H1 (cell line): ENCODE results near the gene BRAP. TPM values are rescaled to one million over a fixed set of nuclear protein-coding genes. Genes with fewer than 3 reads are reported as not detected.
A peak's percentile ranks its signal among the peaks of the same experiment; 100 is the strongest.

ENCODE experiments used
- BCL11A ChIP-seq, 2 experiments: IDR thresholded peaks; one replicate each; pipeline ENCODE4 v1.6.1; 2011; ENCODE audit warnings: low read depth in 2 of 2, low read length in 2 of 2, mild to moderate bottlenecking in 2 of 2
- CBX8 ChIP-seq: fragments of 300-800, 300-1000 bp; sonication (generic); IDR thresholded peaks from 2 replicates; pipeline ENCODE4 v1.7.1; 2016; ENCODE audit warnings: low read depth, low read length, borderline replicate concordance
- CEBPB ChIP-seq: IDR thresholded peaks from 2 replicates; pipeline ENCODE4 v1.6.1; 2012; ENCODE audit warnings: low read depth, low read length
- CREB1 ChIP-seq: IDR thresholded peaks from 2 replicates; pipeline ENCODE4 v1.6.1; 2012; ENCODE audit warnings: inconsistent platforms
- EGR1 ChIP-seq: IDR thresholded peaks from 2 replicates; pipeline ENCODE4 v1.6.1; 2011; ENCODE audit warnings: low read depth, low read length, borderline replicate concordance
- EP300 ChIP-seq, 2 experiments: IDR thresholded peaks; 1 replicate in 1 of 2; 2 replicates in 1 of 2; pipeline ENCODE4 v1.6.1; 2011 to 2012; ENCODE audit warnings: low read depth in 2 of 2, low read length in 2 of 2, mild to moderate bottlenecking in 2 of 2, borderline replicate concordance in 1 of 2, inconsistent platforms in 1 of 2, moderate library complexity in 1 of 2
- EZH2 ChIP-seq: fragments of 200-600 bp; sonication (generic); IDR thresholded peaks from 2 replicates; pipeline ENCODE4 v1.7.1; 2012; ENCODE audit warnings: low read depth, mild to moderate bottlenecking, moderate library complexity, low read length, inconsistent platforms; ENCODE audit not compliant: severe bottlenecking
- RFX5 ChIP-seq: IDR thresholded peaks from 2 replicates; pipeline ENCODE4 v1.6.1; 2011; ENCODE audit warnings: low read depth, low read length, improper control_type of control experiment, borderline replicate concordance
- RXRA ChIP-seq: IDR thresholded peaks from 2 replicates; pipeline ENCODE4 v1.6.1; 2011; ENCODE audit warnings: low read depth, mild to moderate bottlenecking, low read length, moderate library complexity; ENCODE audit not compliant: insufficient read depth
- SIRT6 ChIP-seq: IDR thresholded peaks from one replicate; pipeline ENCODE4 v1.7.1; 2012; ENCODE audit warnings: low read length, inconsistent platforms
- SIX5 ChIP-seq: IDR thresholded peaks from 2 replicates; pipeline ENCODE4 v1.6.1; 2011; ENCODE audit warnings: mild to moderate bottlenecking, low read depth, low read length
- TAF1 ChIP-seq: IDR thresholded peaks from 2 replicates; pipeline ENCODE4 v1.6.1; 2011; ENCODE audit warnings: mild to moderate bottlenecking, low read depth, low read length
- TAF7 ChIP-seq: optimal IDR thresholded peaks from 2 replicates; pipeline ENCODE3; 2011; ENCODE audit warnings: low read depth, mild to moderate bottlenecking, inconsistent platforms, low read length, moderate library complexity, borderline replicate concordance
- polyA plus RNA-seq, 7 experiments: library from polyadenylated mRNA; depleted of rRNA in 3 of 7; stranded (reverse) in 5 of 7; unstranded in 2 of 7; fragments of >200 nt in 5 of 7; fragments of 200-250 nt in 2 of 7; gene quantifications; 1 replicate in 5 of 7; 2 replicates in 1 of 7; 4 replicates in 1 of 7; pipeline versions ENCODE4 v1.2.1 to v1.2.3, GENCODE V29; 2011 to 2013; ENCODE audit warnings: missing spikeins in 2 of 7, mixed read lengths in 2 of 7
- total RNA-seq: library from RNA; stranded (reverse); fragmentation: NEBNext Ultra II Directional; extraction: Animal tissue kit (Norgen Biotek cat#: 25700); gene quantifications from 2 replicates; pipeline ENCODE4 v1.2.1, GENCODE V29; 2021

Gene BRAP
- total and polyA plus RNA-seq, 2 of the 8 experiments (the other 6 are each of a cell fraction or from before 2014, with no cell fraction given), result 12.8 to 22.2 TPM

- no peak for TF ChIP-seq EP300 (IDR thresholded peaks at IDR 0.05; ENCODE audit: borderline replicate concordance in 1 of 2, low read depth in 2 of 2, low read length in 2 of 2)
- no peak for TF ChIP-seq EZH2
- peak; percentile 95 for TF ChIP-seq TAF1
- no peak for TF ChIP-seq EGR1
- TF ChIP-seq BCL11A (IDR thresholded peaks at IDR 0.05; ENCODE audit: low read depth in 2 of 2, low read length in 2 of 2), result no peak
- no peak for TF ChIP-seq CEBPB
- no peak for TF ChIP-seq SIRT6
- no peak for TF ChIP-seq CBX8
- no peak for TF ChIP-seq CREB1
- no peak for TF ChIP-seq TAF7
- no peak for TF ChIP-seq RXRA
- TF ChIP-seq RFX5, result peak; percentile 8; the same call in 1 of the 2 replicates
- TF ChIP-seq SIX5, result no peak
Measured at GRCh38 chr12:111685811-111686573, at the start of gene BRAP, which contains the start of gene ACAD10 (continued).
